ENCODE measurements around the gene EYA2. TPM values are rescaled to one million over a fixed set of nuclear protein-coding genes. Genes with fewer than 3 reads are reported as not detected.

The EYA2 gene
- total RNA-seq, 1 experiment from 2014 or later: 0.33 TPM

- peaks cover 18% of the 10 kb centered on the region; the same call in 1 of the 2 replicates for H3K27me3 ChIP-seq (ENCODE audit: low read length)
- no peak overlapping the region for H3K4me2 ChIP-seq (ENCODE audit: low read length)
- H3K9me3 ChIP-seq (ENCODE audit: low read length): no peaks in the 10 kb centered on the region
- H3K4me1 ChIP-seq (ENCODE audit: insufficient read depth, low read length): peaks cover 10% of the 10 kb centered on the region
- ATAC-seq: no peak
- no peaks in the 10 kb centered on the region for H3K9me2 ChIP-seq (replicated peaks; ENCODE audit: low read length)
- H3K27ac ChIP-seq (ENCODE audit: low read length): no peak overlapping the region
- no peaks in the 10 kb centered on the region for H4K20me1 ChIP-seq (ENCODE audit: low read length)
- CTCF ChIA-PET: no interaction called here
- intact Hi-C loops (cut with micrococcal nuclease): no loop called here
- TF ChIP-seq EZH2phosphoT487 (IDR thresholded peaks at IDR 0.05; ENCODE audit: borderline replicate concordance, low read length): no peak
- TF ChIP-seq EZH2 (IDR thresholded peaks at IDR 0.05; ENCODE audit: low read length, unreplicated experiment): no peak
- TF ChIP-seq CTCF (conservative IDR thresholded peaks at IDR 0.05; ENCODE audit: low read depth, low read length): no peak
- H3K79me2 ChIP-seq (ENCODE audit: low read length): no peaks in the 10 kb centered on the region
- no peaks in the 10 kb centered on the region for H3K36me3 ChIP-seq (ENCODE audit: low read depth, low read length)
- H3K9ac ChIP-seq (ENCODE audit: low read length): no peak overlapping the region
- no peak overlapping the region for H3K4me3 ChIP-seq (ENCODE audit: low read length)
- H3F3A ChIP-seq (ENCODE audit: low read length, unreplicated experiment): no peaks in the 10 kb centered on the region
- BruUV-seq (replicated peaks): no TSS peak
- peak; percentile 21 for DNase-seq
- POLR2A ChIA-PET (ENCODE audit: unreplicated experiment): interaction anchor here (0.7 kb wide), 1 partner anchor 45 kb away, joined by 5 read pairs; no protein-coding TSS in a partner anchor
- H2AFZ ChIP-seq (ENCODE audit: low read length): no peak overlapping the region
These were observed 89.8 kb downstream of the EYA2 start for GRCh38 chr20:46984405-46984804.

GRCh38 chr20:46985250-46985649 lies 90.6 kb downstream of the EYA2 start:
- Histone ChIP-seq H3K27ac (ENCODE audit: low read length) (no peak overlapping the region), H3K4me2 (ENCODE audit: low read length) (no peak overlapping the region), H3K4me3 (ENCODE audit: low read length) (no peak overlapping the region), H2AFZ (ENCODE audit: low read length) (no peak overlapping the region), H3K9ac (ENCODE audit: low read length) (no peak overlapping the region), H3K36me3 (ENCODE audit: low read depth, low read length) (no peaks in the 10 kb centered on the region), H3K9me3 (ENCODE audit: low read length) (no peaks in the 10 kb centered on the region), H3K27me3 (ENCODE audit: low read length) (peaks cover 16% of the 10 kb centered on the region; the same call in 1 of the 2 replicates), H4K20me1 (ENCODE audit: low read length) (no peaks in the 10 kb centered on the region), H3K4me1 (ENCODE audit: insufficient read depth, low read length) (peaks cover 17% of the 10 kb centered on the region), H3F3A (ENCODE audit: low read length, unreplicated experiment) (no peaks in the 10 kb centered on the region), H3K9me2 (replicated peaks; ENCODE audit: low read length) (no peaks in the 10 kb centered on the region), H3K79me2 (ENCODE audit: low read length) (no peaks in the 10 kb centered on the region)
- ATAC-seq (peak; percentile 49; the same call in 1 of the 2 replicates), DNase-seq (peak; percentile 26)
- no TSS peak for BruUV-seq (replicated peaks)
- intact Hi-C loops (cut with micrococcal nuclease): no loop called here
- ChIA-PET CTCF (no interaction called here), POLR2A (ENCODE audit: unreplicated experiment) (no interaction called here)
- TF ChIP-seq CTCF (conservative IDR thresholded peaks at IDR 0.05; ENCODE audit: low read depth, low read length) (no peak), EZH2phosphoT487 (IDR thresholded peaks at IDR 0.05; ENCODE audit: borderline replicate concordance, low read length) (no peak), EZH2 (IDR thresholded peaks at IDR 0.05; ENCODE audit: low read length, unreplicated experiment) (no peak)

GRCh38 chr20:46985671-46986070 lies 91.0 kb downstream of the EYA2 start:
- H3K4me3 ChIP-seq (ENCODE audit: low read length): no peak overlapping the region
- ChIA-PET POLR2A (ENCODE audit: unreplicated experiment) (no interaction called here), CTCF (no interaction called here)
- H3K27me3 ChIP-seq (ENCODE audit: low read length): peaks cover 12% of the 10 kb centered on the region; the same call in 1 of the 2 replicates
- no peak overlapping the region for H2AFZ ChIP-seq (ENCODE audit: low read length)
- BruUV-seq (replicated peaks): no TSS peak
- peaks cover 20% of the 10 kb centered on the region for H3K4me1 ChIP-seq (ENCODE audit: insufficient read depth, low read length)
- no peaks in the 10 kb centered on the region for H4K20me1 ChIP-seq (ENCODE audit: low read length)
- ATAC-seq (no peak), DNase-seq (no peak)
- H3K9ac ChIP-seq (ENCODE audit: low read length): no peak overlapping the region
- H3K27ac ChIP-seq (ENCODE audit: low read length): no peak overlapping the region
- H3F3A ChIP-seq (ENCODE audit: low read length, unreplicated experiment): no peaks in the 10 kb centered on the region
- H3K4me2 ChIP-seq (ENCODE audit: low read length): no peak overlapping the region
- no peaks in the 10 kb centered on the region for H3K79me2 ChIP-seq (ENCODE audit: low read length)
- intact Hi-C loops (cut with micrococcal nuclease): no loop called here
- no peaks in the 10 kb centered on the region for H3K36me3 ChIP-seq (ENCODE audit: low read depth, low read length)
- TF ChIP-seq EZH2phosphoT487 (IDR thresholded peaks at IDR 0.05; ENCODE audit: borderline replicate concordance, low read length): no peak
- TF ChIP-seq EZH2 (IDR thresholded peaks at IDR 0.05; ENCODE audit: low read length, unreplicated experiment): no peak
- no peak for TF ChIP-seq CTCF (conservative IDR thresholded peaks at IDR 0.05; ENCODE audit: low read depth, low read length)
- H3K9me3 ChIP-seq (ENCODE audit: low read length): no peaks in the 10 kb centered on the region
- no peaks in the 10 kb centered on the region for H3K9me2 ChIP-seq (replicated peaks; ENCODE audit: low read length)
